Lung (tissue), 12 donors: ENCODE measurements around the gene SEC14L6. TPM values are rescaled to one million over a fixed set of nuclear protein-coding genes. Genes with fewer than 3 reads are reported as not detected.
A peak's percentile ranks its signal among the peaks of the same experiment; 100 is the strongest.

Experiments used
- ATAC-seq: fragments of 200-7000 bp; cut with Tn5 transposase; one replicate; pipeline ENCODE4 v1.9.1; 2020; ENCODE audit warnings: moderate number of reproducible peaks; ENCODE audit not compliant: insufficient read depth, low FRiP score
- DNase-seq, 3 donors: peaks; one replicate each; pipeline ENCODE4 v3.0.0-alpha.2; 2013 to 2017
- H3K27ac ChIP-seq, 2 donors: one replicate each; pipeline ENCODE4 v1.5.1; 2013; ENCODE audit warnings: mild to moderate bottlenecking in 2 of 2, moderate library complexity in 2 of 2, control low read depth in 1 of 2, inconsistent platforms in 1 of 2, low read depth in 1 of 2, low read length in 1 of 2
- H3K27me3 ChIP-seq, 3 donors: one replicate each; pipeline ENCODE4 v1.5.1; 2013; ENCODE audit warnings: low read length in 2 of 3; ENCODE audit not compliant: control insufficient read depth in 3 of 3, insufficient read depth in 3 of 3
- H3K36me3 ChIP-seq, 4 donors: one replicate each; pipeline ENCODE4 v1.5.1; 2013; ENCODE audit warnings: low read length in 4 of 4, mild to moderate bottlenecking in 1 of 4, moderate library complexity in 1 of 4; ENCODE audit not compliant: control insufficient read depth in 4 of 4, insufficient read depth in 4 of 4
- H3K4me1 ChIP-seq, 5 donors: one replicate each; pipeline ENCODE4 v1.5.1; 2013; ENCODE audit warnings: low read length in 5 of 5, mild to moderate bottlenecking in 2 of 5, moderate library complexity in 1 of 5; ENCODE audit not compliant: control insufficient read depth in 5 of 5, insufficient read depth in 5 of 5
- H3K4me3 ChIP-seq: one replicate; pipeline ENCODE4 v1.5.1; 2013; ENCODE audit warnings: mild to moderate bottlenecking, control low read depth, moderate library complexity
- H3K9ac ChIP-seq, 2 donors: one replicate each; pipeline ENCODE4 v1.5.1; 2013; ENCODE audit warnings: low read length in 2 of 2, control low read depth in 1 of 2; ENCODE audit not compliant: insufficient read depth in 1 of 2
- H3K9me3 ChIP-seq, 4 donors: one replicate each; pipeline ENCODE4 v1.5.1; 2013; ENCODE audit warnings: low read length in 3 of 4, mild to moderate bottlenecking in 1 of 4, moderate library complexity in 1 of 4; ENCODE audit not compliant: control insufficient read depth in 4 of 4, insufficient read depth in 3 of 4
- CTCF ChIP-seq: IDR thresholded peaks from 2 replicates; pipeline ENCODE4 v1.5.1; 2012; ENCODE audit warnings: mild to moderate bottlenecking; ENCODE audit errors: control extremely low read depth, extremely low read depth
- WGBS, 2 donors: extraction: QIAGEN DNeasy Blood & Tissue Kit; methylation state at CpG; one replicate each; pipeline ENCODE4 v1.1.7; 2013; 5-methylcytosine and 5-hydroxymethylcytosine counted together
- polyA plus RNA-seq, 2 donors: library from polyadenylated mRNA; stranded (reverse); fragments of 200-250 nt; gene quantifications; one replicate each; pipeline ENCODE4 v1.2.1, GENCODE V29; 2013
- total RNA-seq, 2 donors: library from RNA; depleted of rRNA in 1 of 2; stranded (reverse); fragments of >200 nt in 1 of 2; gene quantifications; one replicate each; pipeline ENCODE4 v1.2.1, GENCODE V29; 2014 to 2021
- donor health status: control.
- donor health status: control.
- donor health status: Bipolar disorder and iron deficiency.
- donor health status: healthy.
- donor health status: DM: yes; HTN: yes; CAD: no.

Gene SEC14L6
- total and polyA plus RNA-seq, 4 donors: 0.61 to 12.4 (median 3.6) TPM

GRCh38 chr22:30574095-30574981 lies 27.8 kb upstream of the SEC14L6 start, which contains the start of gene GAL3ST1:
Gene GAL3ST1 (minus strand): TSS chr22:30574665. CDS start chr22:30557392, 17,273 bp downstream.
- no peak within 1 kb of the TSS for H3K9ac ChIP-seq
- H3K36me3 ChIP-seq: peaks cover 8 to 33% (median 23%) of the 10 kb centered on the region in 4 donors
- peak; percentile 13 to 45 (median 42) for DNase-seq
- H3K27ac ChIP-seq: peak within 1 kb of the TSS in 1 of 2 donors; percentile 52
- WGBS, 2 donors: 8 to 17% methylated on average over 36 to 75 of the region's 75 CpGs
- no peaks in the 10 kb centered on the region for H3K27me3 ChIP-seq
- no peak for TF ChIP-seq CTCF
- no peak within 1 kb of the TSS for H3K4me3 ChIP-seq
- no peaks in the 10 kb centered on the region for H3K9me3 ChIP-seq
- peak; percentile 23 for ATAC-seq
- peaks cover 0 to 11% (median 3%) of the 10 kb centered on the region in 5 donors for H3K4me1 ChIP-seq

GRCh38 chr22:30573594-30574094 lies 27.1 kb upstream of the SEC14L6 start:
- peak overlapping the region in 1 of 2 donors; percentile 13 for H3K27ac ChIP-seq
- peak in 1 of 3 donors; percentile 8 for DNase-seq
- H3K4me1 ChIP-seq: peaks cover 0 to 11% (median 3%) of the 10 kb centered on the region in 5 donors
- H3K36me3 ChIP-seq: peaks cover 5 to 26% (median 17%) of the 10 kb centered on the region in 4 donors
- TF ChIP-seq CTCF: no peak
- 40 to 62% methylated on average over 7 of the region's 7 CpGs for WGBS, 2 donors
- H3K9ac ChIP-seq: no peak overlapping the region
- ATAC-seq: no peak
- no peaks in the 10 kb centered on the region for H3K9me3 ChIP-seq
- peaks cover 0 to 2% (median 0%) of the 10 kb centered on the region in 3 donors for H3K27me3 ChIP-seq
- H3K4me3 ChIP-seq: no peak overlapping the region

GRCh38 chr22:30572840-30573593 lies 26.5 kb upstream of the SEC14L6 start:
- Histone ChIP-seq H3K9ac (no peak overlapping the region), H3K36me3 (peaks cover 3 to 21% (median 13%) of the 10 kb centered on the region in 4 donors), H3K4me1 (peaks cover 0 to 11% (median 3%) of the 10 kb centered on the region in 5 donors), H3K27ac (peak overlapping the region in 1 of 2 donors; percentile 28), H3K27me3 (peaks cover 0 to 2% (median 0%) of the 10 kb centered on the region in 3 donors), H3K9me3 (no peaks in the 10 kb centered on the region), H3K4me3 (no peak overlapping the region)
- no peak for TF ChIP-seq CTCF
- DNase-seq (peak in 1 of 3 donors; percentile 26), ATAC-seq (no peak)
- 42 to 57% methylated on average over 12 of the region's 12 CpGs for WGBS, 2 donors
